ENCODE measurements around the gene TMEM175.

GRCh38 chr4:915595-915994, 16.7 kb upstream of the TMEM175 start:
- TF ChIP-seq CTCF (IDR thresholded peaks at IDR 0.05) = no peak
- TF ChIP-seq POLR2A (IDR thresholded peaks at IDR 0.05) = no peak
